ENCODE data around the gene UBE2QL1.

The UBE2QL1 gene

GRCh38 chr5:6485441-6485840 is 36.8 kb downstream of the UBE2QL1 start:
- ATAC-seq (ENCODE audit: low read depth) (no peak), DNase-seq (ENCODE audit: low spot score) (no peak)
- Histone ChIP-seq H3K4me1 (ENCODE audit: insufficient read depth, poor library complexity, severe bottlenecking) (no peaks in the 10 kb centered on the region), H3K27ac (ENCODE audit: poor library complexity, severe bottlenecking) (no peak overlapping the region), H3K36me3 (ENCODE audit: low read depth) (no peaks in the 10 kb centered on the region), H3K4me3 (ENCODE audit: severe bottlenecking) (no peak overlapping the region), H3K27me3 (ENCODE audit: insufficient read depth, poor library complexity, severe bottlenecking) (no peaks in the 10 kb centered on the region), H3K9me3 (ENCODE audit: severe bottlenecking) (no peaks in the 10 kb centered on the region)
- no peak for TF ChIP-seq CTCF (IDR thresholded peaks at IDR 0.05; ENCODE audit: poor library complexity, severe bottlenecking)

GRCh38 chr5:6486074-6486473 is 37.4 kb downstream of the UBE2QL1 start:
- no peak for DNase-seq (ENCODE audit: low spot score)
- H3K27ac ChIP-seq (ENCODE audit: poor library complexity, severe bottlenecking) = no peak overlapping the region
- no peaks in the 10 kb centered on the region for H3K36me3 ChIP-seq (ENCODE audit: low read depth)
- H3K4me3 ChIP-seq (ENCODE audit: severe bottlenecking) = no peak overlapping the region
- H3K27me3 ChIP-seq (ENCODE audit: insufficient read depth, poor library complexity, severe bottlenecking) = no peaks in the 10 kb centered on the region
- no peaks in the 10 kb centered on the region for H3K4me1 ChIP-seq (ENCODE audit: insufficient read depth, poor library complexity, severe bottlenecking)
- TF ChIP-seq CTCF (IDR thresholded peaks at IDR 0.05; ENCODE audit: poor library complexity, severe bottlenecking) = no peak
- H3K9me3 ChIP-seq (ENCODE audit: severe bottlenecking) = no peaks in the 10 kb centered on the region
- ATAC-seq (ENCODE audit: low read depth) = no peak

- Histone ChIP-seq H3K4me1 (ENCODE audit: insufficient read depth, poor library complexity, severe bottlenecking) (no peaks in the 10 kb centered on the region), H3K4me3 (ENCODE audit: severe bottlenecking) (no peak overlapping the region), H3K27ac (ENCODE audit: poor library complexity, severe bottlenecking) (no peak overlapping the region), H3K36me3 (ENCODE audit: low read depth) (no peaks in the 10 kb centered on the region), H3K9me3 (ENCODE audit: severe bottlenecking) (no peaks in the 10 kb centered on the region), H3K27me3 (ENCODE audit: insufficient read depth, poor library complexity, severe bottlenecking) (no peaks in the 10 kb centered on the region)
- ATAC-seq (ENCODE audit: low read depth) (no peak), DNase-seq (ENCODE audit: low spot score) (no peak)
- no peak for TF ChIP-seq CTCF (IDR thresholded peaks at IDR 0.05; ENCODE audit: poor library complexity, severe bottlenecking)
These were observed 38.4 kb downstream of the UBE2QL1 start for GRCh38 chr5:6487081-6487480.

GRCh38 chr5:6488021-6488420 is 39.4 kb downstream of the UBE2QL1 start:
- H3K9me3 ChIP-seq (ENCODE audit: severe bottlenecking) = no peaks in the 10 kb centered on the region
- no peak for DNase-seq (ENCODE audit: low spot score)
- H3K4me1 ChIP-seq (ENCODE audit: insufficient read depth, poor library complexity, severe bottlenecking) = no peaks in the 10 kb centered on the region
- no peak for TF ChIP-seq CTCF (IDR thresholded peaks at IDR 0.05; ENCODE audit: poor library complexity, severe bottlenecking)
- no peak overlapping the region for H3K4me3 ChIP-seq (ENCODE audit: severe bottlenecking)
- ATAC-seq (ENCODE audit: low read depth) = no peak
- H3K27me3 ChIP-seq (ENCODE audit: insufficient read depth, poor library complexity, severe bottlenecking) = no peaks in the 10 kb centered on the region
- no peaks in the 10 kb centered on the region for H3K36me3 ChIP-seq (ENCODE audit: low read depth)
- H3K27ac ChIP-seq (ENCODE audit: poor library complexity, severe bottlenecking) = no peak overlapping the region

GRCh38 chr5:6489643-6490185 is 41.1 kb downstream of the UBE2QL1 start:
- no peak overlapping the region for H3K4me3 ChIP-seq (ENCODE audit: severe bottlenecking)
- H3K27me3 ChIP-seq (ENCODE audit: insufficient read depth, poor library complexity, severe bottlenecking) = no peaks in the 10 kb centered on the region
- no peaks in the 10 kb centered on the region for H3K36me3 ChIP-seq (ENCODE audit: low read depth)
- no peaks in the 10 kb centered on the region for H3K4me1 ChIP-seq (ENCODE audit: insufficient read depth, poor library complexity, severe bottlenecking)
- ATAC-seq (ENCODE audit: low read depth) = no peak
- H3K9me3 ChIP-seq (ENCODE audit: severe bottlenecking) = no peaks in the 10 kb centered on the region
- no peak for TF ChIP-seq CTCF (IDR thresholded peaks at IDR 0.05; ENCODE audit: poor library complexity, severe bottlenecking)
- no peak overlapping the region for H3K27ac ChIP-seq (ENCODE audit: poor library complexity, severe bottlenecking)
- peak; percentile 29 for DNase-seq (ENCODE audit: low spot score)

Data from RWPE2 (cell line).